Memory B cell (primary cell): ENCODE measurements around the gene GABRR2.
"Not testable (repeated sequence)": the region's sequence is repeated elsewhere in the genome, so short reads cannot be mapped to it uniquely, and the experiment has no call there.

ENCODE experiments used
- ATAC-seq: fragments of 150-1000 bp; cut with Tn5 transposase; 2 replicates; pipeline ENCODE4 v1.10.0; 2021; ENCODE audit warnings: low read depth, mild to moderate bottlenecking, moderate library complexity
- DNase-seq, 2 donors: peaks; one replicate each; pipeline ENCODE4 v3.0.0; 2022; ENCODE audit warnings: low spot score in 2 of 2
- H3K27ac Mint-ChIP-seq: one replicate; pipeline ENCODE4 v1.8.0; 2022; ENCODE audit warnings: mild to moderate bottlenecking, moderate library complexity, mixed read lengths
- H3K27me3 Mint-ChIP-seq: one replicate; pipeline ENCODE4 v1.8.0; 2022; ENCODE audit warnings: mixed read lengths
- H3K36me3 Mint-ChIP-seq: one replicate; pipeline ENCODE4 v1.8.0; 2022; ENCODE audit warnings: mild to moderate bottlenecking, mixed read lengths
- H3K4me1 Mint-ChIP-seq: one replicate; pipeline ENCODE4 v1.8.0; 2022; ENCODE audit warnings: mixed read lengths
- H3K4me3 Mint-ChIP-seq: one replicate; pipeline ENCODE4 v1.8.0; 2022; ENCODE audit warnings: mild to moderate bottlenecking, moderate library complexity, mixed read lengths
- H3K9me3 Mint-ChIP-seq: one replicate; pipeline ENCODE4 v1.8.0; 2022; ENCODE audit warnings: mixed read lengths

The GABRR2 gene

DNA sequence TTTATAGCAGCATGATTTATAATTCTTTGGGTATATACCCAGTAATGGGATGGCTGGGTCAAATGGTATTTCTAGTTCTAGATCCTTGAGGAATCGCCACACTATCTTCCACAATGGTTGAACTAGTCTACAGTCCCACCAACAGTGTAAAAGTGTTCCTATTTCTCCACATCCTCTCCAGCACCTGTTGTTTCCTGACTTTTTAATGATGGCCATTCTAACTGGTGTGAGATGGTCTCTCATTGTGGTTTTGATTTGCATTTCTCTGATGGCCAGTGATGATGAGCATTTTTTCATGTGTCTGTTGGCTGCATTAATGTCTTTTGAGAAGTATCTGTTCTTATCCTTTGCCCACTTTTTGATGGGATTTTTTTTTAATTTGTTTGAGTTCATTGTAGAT lies 20.0 kb downstream of the GABRR2 start:
- H3K9me3 Mint-ChIP-seq, H3K27me3 Mint-ChIP-seq, H3K27ac Mint-ChIP-seq, DNase-seq, H3K4me3 Mint-ChIP-seq, H3K36me3 Mint-ChIP-seq, ATAC-seq: not testable (repeated sequence)
- peaks cover 14% of the 10 kb centered on the region for H3K4me1 Mint-ChIP-seq

DNA sequence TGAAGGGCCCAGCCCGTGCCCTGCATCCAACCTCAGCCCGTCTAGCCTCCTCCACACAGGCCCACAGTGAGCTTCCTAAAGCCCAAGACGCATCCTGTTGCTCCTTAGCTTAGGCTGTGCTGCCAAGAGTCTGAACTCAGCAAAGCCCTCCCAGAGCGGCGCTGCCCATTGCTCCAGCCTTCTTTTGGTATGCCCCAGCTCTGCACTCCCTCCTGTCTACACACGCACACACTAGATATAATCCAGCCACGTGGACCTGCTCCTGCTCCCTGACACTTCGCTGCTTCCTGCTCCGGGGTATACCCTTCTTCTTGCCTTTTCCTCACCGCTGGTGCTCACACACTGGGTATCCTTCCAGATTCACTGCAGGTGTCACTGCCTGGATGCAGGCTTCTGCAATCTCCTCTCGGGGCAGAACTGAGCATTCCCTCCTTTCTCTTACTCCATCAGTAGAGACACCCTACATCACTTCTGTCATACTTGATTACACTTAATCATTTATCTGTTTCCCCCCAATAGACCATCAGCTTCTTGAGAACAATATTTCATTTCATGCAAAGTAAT lies 23.8 kb downstream of the GABRR2 start:
- no peak for DNase-seq
- Mint-ChIP-seq H3K36me3 (peaks cover 8% of the 10 kb centered on the region), H3K4me1 (peaks cover 2% of the 10 kb centered on the region), H3K27me3 (no peaks in the 10 kb centered on the region), H3K4me3 (no peak overlapping the region), H3K9me3 (peaks cover 7% of the 10 kb centered on the region), H3K27ac (no peak overlapping the region)
- no peak for ATAC-seq

DNA sequence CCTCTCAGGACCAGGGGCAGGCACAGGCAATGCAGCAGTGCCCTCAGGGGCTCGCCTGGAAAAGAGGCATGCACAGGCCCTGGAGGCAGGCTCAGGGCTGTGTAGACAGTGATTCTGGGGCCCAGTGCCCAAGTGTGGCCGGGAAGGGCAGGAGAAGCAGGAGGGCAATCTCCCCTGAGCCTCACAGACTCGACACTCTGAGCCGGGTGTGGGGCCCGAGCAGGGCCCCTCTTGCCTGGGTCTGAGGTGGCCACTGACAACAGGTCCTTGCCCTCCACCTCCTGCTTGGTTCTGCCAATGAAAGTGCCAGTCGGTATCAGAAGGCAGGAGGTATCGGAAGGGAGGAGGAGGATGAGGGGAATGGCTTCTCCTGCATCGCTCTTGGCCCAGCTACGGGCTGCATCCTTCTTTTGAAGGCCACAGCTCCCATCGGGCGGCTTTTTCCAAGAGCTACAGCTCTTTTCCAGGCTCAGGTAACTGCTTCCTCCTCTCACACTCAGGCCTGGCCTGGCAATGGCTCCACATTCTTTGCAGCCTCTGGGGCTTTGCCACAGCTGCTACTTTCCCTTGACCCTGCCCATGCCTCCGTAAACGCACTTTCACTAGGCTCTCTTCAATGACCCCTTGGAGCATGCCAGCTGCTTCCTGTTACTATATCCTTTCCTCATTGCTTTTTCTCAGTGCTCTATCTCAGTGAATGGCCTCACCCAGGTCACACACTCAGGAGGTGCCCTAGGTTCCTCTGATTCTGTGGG lies 24.5 kb downstream of the GABRR2 start:
- ATAC-seq, result no peak
- no peak overlapping the region for H3K4me3 Mint-ChIP-seq
- H3K27ac Mint-ChIP-seq, result no peak overlapping the region

DNA sequence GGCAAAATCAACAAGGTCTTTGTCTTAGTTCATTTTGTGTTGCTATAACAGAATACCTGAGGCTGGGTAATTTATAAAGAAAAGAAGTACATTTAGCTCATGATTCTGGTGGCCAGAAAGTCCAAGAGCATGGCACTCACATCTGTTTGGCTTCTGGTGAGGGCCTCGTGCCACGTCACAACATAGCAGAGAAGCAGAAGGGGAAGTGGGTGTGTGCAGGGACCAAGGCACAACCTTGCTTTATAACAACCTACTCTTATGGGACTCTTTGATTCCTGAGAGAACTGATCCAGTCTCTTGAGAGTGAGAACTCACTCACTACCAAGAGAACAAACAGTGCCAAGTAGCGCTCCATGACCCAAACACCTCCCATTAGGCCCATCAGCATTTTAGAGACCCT lies 25.4 kb downstream of the GABRR2 start:
- no peak for DNase-seq
- no peaks in the 10 kb centered on the region for H3K27me3 Mint-ChIP-seq
- peaks cover 5% of the 10 kb centered on the region for H3K36me3 Mint-ChIP-seq
- H3K9me3 Mint-ChIP-seq, result peaks cover 7% of the 10 kb centered on the region
- H3K4me3 Mint-ChIP-seq, result no peak overlapping the region
- ATAC-seq, result no peak
- H3K27ac Mint-ChIP-seq, result no peak overlapping the region
- H3K4me1 Mint-ChIP-seq, result peaks cover 2% of the 10 kb centered on the region

More for the DNA sequence above, 24.5 kb downstream of the GABRR2 start:
- Mint-ChIP-seq H3K27me3 (no peaks in the 10 kb centered on the region), H3K4me1 (peaks cover 2% of the 10 kb centered on the region), H3K9me3 (peaks cover 7% of the 10 kb centered on the region), H3K36me3 (peaks cover 8% of the 10 kb centered on the region)
- DNase-seq, result no peak

DNA sequence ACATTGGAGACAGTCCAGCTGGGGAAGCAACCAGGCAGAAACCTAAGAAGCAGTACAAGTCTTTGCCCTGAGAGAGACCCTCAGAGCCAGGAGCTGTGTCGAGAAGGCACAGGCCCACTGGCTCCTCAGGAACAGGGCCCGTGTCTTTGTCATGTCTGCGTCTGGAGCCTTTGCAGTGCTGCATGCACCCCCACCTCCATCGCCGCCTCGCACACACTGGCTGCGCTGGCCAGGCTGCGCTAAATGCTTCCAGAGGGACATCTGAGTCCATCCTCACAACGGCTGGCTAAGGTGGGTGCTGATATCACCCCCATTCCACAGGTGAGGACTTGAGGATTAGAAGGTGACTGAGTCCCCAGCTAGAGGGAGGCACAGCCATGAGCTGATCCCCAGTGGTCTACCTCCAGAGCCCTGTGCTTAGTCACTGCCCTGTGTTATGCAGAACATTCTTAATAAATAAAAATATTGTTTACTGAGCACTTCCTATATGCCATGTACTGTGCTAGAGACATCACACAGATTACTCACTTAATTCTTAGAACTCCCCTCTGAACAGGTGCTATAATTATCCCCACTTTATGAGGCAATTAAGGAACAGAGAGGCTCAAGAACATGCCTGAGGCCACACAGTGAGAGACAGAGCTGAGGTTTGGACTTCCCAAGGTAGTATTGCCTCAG lies 27.6 kb downstream of the GABRR2 start:
- ATAC-seq (no peak), DNase-seq (no peak)
- no peak overlapping the region for H3K4me3 Mint-ChIP-seq
- H3K9me3 Mint-ChIP-seq, result peaks cover 7% of the 10 kb centered on the region
- peaks cover 5% of the 10 kb centered on the region for H3K36me3 Mint-ChIP-seq
- no peaks in the 10 kb centered on the region for H3K27me3 Mint-ChIP-seq
- peaks cover 2% of the 10 kb centered on the region for H3K4me1 Mint-ChIP-seq
- H3K27ac Mint-ChIP-seq, result no peak overlapping the region

DNA sequence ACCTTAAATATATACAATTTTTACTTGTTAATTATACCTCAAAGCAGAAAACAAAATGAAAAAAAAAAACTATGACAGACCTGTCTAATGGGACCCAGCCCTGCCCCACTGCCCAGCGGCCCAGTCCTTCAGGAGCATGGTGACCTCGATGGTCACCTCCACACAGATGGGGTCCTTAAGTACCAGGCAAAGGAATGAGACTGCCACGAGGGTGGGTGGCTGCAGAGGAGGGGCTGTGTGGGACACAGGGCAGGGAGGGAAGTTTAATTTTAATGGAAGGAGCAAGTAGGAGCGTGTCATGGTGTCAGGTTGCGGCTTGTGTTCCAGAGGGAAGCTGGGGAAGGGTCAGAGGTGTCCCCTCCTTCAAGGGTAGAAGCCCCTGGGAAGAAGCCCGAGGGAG lies 28.6 kb downstream of the GABRR2 start:
- H3K36me3 Mint-ChIP-seq, result peaks cover 5% of the 10 kb centered on the region
- no peak for DNase-seq
- H3K27ac Mint-ChIP-seq, result no peak overlapping the region
- ATAC-seq, result no peak
- H3K9me3 Mint-ChIP-seq, result peaks cover 7% of the 10 kb centered on the region
- peaks cover 8% of the 10 kb centered on the region for H3K4me1 Mint-ChIP-seq
- no peaks in the 10 kb centered on the region for H3K27me3 Mint-ChIP-seq
- no peak overlapping the region for H3K4me3 Mint-ChIP-seq

DNA sequence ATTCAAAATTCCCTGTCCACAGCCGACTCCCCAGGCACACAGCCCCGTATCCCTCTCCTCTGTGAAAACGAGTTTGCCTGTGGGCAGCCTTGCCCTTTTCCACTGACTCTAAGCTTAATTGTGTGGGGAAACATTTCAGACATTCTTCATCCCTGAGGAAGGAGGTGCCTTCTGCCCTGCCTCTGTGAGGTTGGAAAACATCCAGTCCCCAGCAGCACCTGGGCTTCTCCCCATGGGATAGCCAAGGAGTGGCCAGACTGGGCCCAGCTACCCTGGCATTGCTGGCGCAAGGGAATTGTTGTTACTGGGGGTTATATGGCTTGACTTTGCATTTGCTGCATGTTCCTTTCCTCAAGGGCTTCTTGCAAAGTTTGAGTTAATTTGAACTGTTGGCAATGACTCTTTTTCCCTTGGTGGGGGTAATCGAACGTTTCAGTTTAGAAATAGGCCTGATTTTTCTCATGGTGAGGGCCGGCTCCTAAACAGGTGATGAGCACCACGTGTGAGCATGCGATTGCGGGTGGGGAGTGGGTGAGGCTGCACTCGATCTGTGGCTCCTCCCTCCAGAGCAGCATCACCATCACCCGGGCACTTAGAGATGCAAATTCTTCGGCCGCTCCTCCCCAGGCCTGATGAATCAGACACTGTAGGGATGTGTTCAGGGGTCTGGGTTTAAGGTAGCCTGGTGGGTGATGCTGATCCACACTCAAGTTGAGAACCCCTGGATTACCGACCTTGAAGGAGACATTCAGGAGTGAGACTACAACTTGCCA lies 29.9 kb downstream of the GABRR2 start:
- H3K27me3 Mint-ChIP-seq, result no peaks in the 10 kb centered on the region
- DNase-seq (no peak), ATAC-seq (no peak)

DNA sequence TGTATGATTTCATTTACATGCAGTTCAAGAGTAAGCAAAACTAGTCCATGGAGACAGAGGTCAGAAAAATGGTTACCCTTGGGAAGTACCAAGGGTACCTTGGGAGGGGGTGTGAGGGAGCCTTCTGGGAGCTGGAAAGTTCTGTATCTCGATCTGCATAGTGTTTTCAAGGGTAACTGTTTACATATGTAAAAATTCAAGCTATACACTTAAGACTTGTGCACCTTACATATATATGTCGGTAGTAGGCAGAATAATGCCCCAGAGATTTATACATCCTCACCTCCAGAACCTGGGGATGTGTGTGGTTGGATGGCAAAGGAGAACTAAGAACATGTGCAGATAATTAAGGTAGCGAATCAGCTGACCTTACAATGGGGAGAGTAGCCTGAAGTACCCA lies 31.0 kb downstream of the GABRR2 start:
- H3K27me3 Mint-ChIP-seq, result no peaks in the 10 kb centered on the region
- peaks cover 3% of the 10 kb centered on the region for H3K36me3 Mint-ChIP-seq
- H3K4me3 Mint-ChIP-seq, result no peak overlapping the region
- no peak overlapping the region for H3K27ac Mint-ChIP-seq
- ATAC-seq (no peak), DNase-seq (no peak)
- peaks cover 3% of the 10 kb centered on the region for H3K9me3 Mint-ChIP-seq
- H3K4me1 Mint-ChIP-seq, result peaks cover 14% of the 10 kb centered on the region

More for the DNA sequence above, 29.9 kb downstream of the GABRR2 start:
- H3K4me1 Mint-ChIP-seq, result peaks cover 14% of the 10 kb centered on the region
- H3K4me3 Mint-ChIP-seq, result no peak overlapping the region
- peaks cover 5% of the 10 kb centered on the region for H3K36me3 Mint-ChIP-seq
- peaks cover 7% of the 10 kb centered on the region for H3K9me3 Mint-ChIP-seq
- no peak overlapping the region for H3K27ac Mint-ChIP-seq

DNA sequence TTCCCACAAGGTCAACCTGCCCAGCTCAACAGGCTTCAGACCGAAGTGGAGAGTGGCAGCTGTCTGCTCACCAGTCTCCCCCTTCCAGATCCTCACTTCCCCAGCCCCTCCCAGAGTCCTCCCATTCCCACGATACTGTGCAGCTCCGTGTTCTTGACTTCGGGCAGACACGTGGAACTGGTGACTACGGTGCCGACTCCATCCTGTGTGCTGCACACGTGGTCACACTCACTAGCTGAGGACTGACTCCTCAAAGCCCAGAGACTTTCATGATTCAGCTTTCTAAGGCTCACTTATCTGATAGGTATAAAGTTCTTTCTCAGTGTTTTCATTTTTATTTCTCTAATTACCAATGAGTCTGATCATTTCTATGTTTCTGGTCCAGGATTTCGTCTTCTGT lies 32.4 kb downstream of the GABRR2 start:
- Mint-ChIP-seq H3K9me3 (no peaks in the 10 kb centered on the region), H3K27me3 (no peaks in the 10 kb centered on the region), H3K36me3 (no peaks in the 10 kb centered on the region), H3K4me3 (no peak overlapping the region), H3K4me1 (peaks cover 11% of the 10 kb centered on the region), H3K27ac (no peak overlapping the region)
- DNase-seq, result no peak
- no peak for ATAC-seq

DNA sequence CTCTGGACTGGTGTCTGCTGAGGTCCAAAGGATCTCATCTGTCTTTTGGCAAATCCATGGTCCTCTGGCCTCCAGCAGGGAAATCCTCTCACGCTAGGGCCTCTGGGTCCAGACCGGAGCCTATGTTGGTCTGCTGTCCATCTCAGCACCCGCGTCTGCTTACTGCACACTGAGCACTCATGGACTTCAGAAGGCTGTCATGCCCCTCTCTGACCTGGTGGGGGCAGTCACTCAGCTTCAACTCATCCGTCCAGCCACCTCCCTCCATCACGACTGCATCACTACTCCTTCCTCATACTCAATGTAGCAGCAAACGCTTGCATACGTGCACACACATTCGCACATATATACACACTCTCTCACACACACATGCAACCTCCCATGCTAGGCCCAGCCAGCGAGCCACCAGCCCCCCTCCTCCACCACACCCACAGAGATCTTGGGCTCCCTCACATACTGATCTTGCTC lies 33.3 kb downstream of the GABRR2 start:
- H3K4me1 Mint-ChIP-seq, result peaks cover 11% of the 10 kb centered on the region
- peak; percentile 98 for ATAC-seq
- no peaks in the 10 kb centered on the region for H3K9me3 Mint-ChIP-seq

DNA sequence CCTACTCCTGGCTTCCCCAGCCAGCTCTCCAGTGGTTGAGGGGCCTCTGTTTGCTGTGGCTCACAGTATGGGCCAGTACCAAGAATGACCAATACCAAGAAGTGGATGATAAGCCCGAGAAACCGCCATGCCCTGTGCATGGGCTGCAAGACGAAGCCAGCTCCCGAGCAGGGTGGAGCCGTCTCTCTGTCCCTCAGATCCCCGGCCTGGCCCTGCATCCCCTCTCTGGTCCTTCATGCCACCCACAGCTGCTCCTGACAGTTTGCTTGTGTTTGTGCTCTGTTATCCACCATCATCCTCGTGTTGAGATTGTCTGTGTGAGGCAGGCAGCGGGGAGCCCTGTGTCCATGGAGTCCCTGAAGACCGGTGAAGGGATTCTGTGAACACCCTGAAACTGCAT lies 36.1 kb downstream of the GABRR2 start:
- Mint-ChIP-seq H3K4me3 (no peak overlapping the region), H3K36me3 (no peaks in the 10 kb centered on the region), H3K27me3 (no peaks in the 10 kb centered on the region), H3K9me3 (no peaks in the 10 kb centered on the region), H3K4me1 (peaks cover 11% of the 10 kb centered on the region), H3K27ac (no peak overlapping the region)
- ATAC-seq, result no peak
- DNase-seq, result no peak

More for the DNA sequence above, 33.3 kb downstream of the GABRR2 start:
- Mint-ChIP-seq H3K27me3 (no peaks in the 10 kb centered on the region), H3K27ac (no peak overlapping the region), H3K36me3 (no peaks in the 10 kb centered on the region), H3K4me3 (peak overlapping the region; percentile 25)
- DNase-seq, result peak; percentile 34 to 45

DNA sequence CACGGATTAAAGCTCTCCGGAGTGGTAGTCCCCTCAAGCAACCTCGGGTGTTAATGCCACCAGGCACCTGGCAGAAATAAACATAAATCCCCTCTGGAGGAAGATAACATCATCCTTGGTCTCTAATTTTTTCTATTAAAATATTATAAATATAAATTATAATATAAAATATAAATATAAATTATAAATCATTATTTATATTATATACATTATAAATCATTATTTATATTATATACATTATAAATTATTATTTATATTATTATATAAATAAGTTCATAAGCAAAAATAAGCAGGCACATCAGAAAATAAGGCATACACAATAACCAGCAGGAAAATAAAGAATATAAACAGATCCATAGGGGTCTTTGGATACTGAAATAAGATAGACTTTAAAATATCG lies 39.2 kb downstream of the GABRR2 start:
- Mint-ChIP-seq H3K27ac (no peak overlapping the region), H3K27me3 (no peaks in the 10 kb centered on the region), H3K9me3 (no peaks in the 10 kb centered on the region), H3K4me1 (peaks cover 6% of the 10 kb centered on the region), H3K4me3 (no peak overlapping the region), H3K36me3 (no peaks in the 10 kb centered on the region)
- DNase-seq (no peak), ATAC-seq (no peak)

DNA sequence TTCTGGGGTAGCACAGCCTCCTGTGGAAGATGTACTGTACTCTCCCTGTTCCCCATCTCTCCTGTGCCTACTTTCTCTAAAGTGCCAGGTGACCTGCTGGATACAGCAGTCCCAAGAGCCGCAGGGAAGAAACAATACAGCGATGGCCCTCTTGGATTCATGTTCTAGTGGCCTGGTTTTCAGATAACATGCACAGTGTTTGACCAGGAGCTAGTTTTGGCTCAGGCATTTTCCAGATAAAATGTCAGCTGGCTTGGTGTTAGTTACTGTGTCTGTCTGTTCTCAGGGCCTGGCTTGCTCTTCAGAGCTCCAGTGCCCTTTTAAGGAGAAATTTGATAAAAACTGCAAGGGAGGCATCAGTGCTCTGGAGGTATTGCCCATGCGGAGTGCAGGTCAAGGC lies 41.3 kb downstream of the GABRR2 start:
- peaks cover 10% of the 10 kb centered on the region for H3K4me1 Mint-ChIP-seq
- H3K27ac Mint-ChIP-seq, result no peak overlapping the region
- ATAC-seq (no peak), DNase-seq (no peak)
- H3K4me3 Mint-ChIP-seq, result no peak overlapping the region
- H3K9me3 Mint-ChIP-seq, result no peaks in the 10 kb centered on the region
- peaks cover 2% of the 10 kb centered on the region for H3K36me3 Mint-ChIP-seq
- H3K27me3 Mint-ChIP-seq, result peaks cover 2% of the 10 kb centered on the region

DNA sequence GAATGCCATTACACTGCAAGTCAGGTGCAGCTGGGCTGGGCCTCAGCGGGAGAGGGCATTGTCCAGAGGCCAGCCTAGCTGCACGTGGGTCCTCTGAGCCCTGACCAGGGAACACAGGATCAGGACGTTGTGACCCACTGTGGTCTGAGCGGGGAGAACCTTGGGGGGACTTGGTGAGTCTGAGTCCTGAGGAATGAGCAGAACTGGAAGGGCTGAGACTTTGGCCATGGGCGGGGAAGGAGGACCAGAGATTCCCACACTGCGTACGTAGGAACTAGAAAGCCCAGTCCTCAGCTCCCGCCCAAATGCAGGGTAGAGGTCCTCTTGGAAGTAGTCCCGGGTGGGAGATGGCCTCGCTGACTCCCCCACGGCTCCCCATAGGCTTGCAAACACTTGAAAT lies 42.5 kb downstream of the GABRR2 start:
- H3K4me1 Mint-ChIP-seq, result peaks cover 10% of the 10 kb centered on the region
- no peak overlapping the region for H3K4me3 Mint-ChIP-seq
- H3K27me3 Mint-ChIP-seq, result peaks cover 2% of the 10 kb centered on the region
- no peak overlapping the region for H3K27ac Mint-ChIP-seq
- no peaks in the 10 kb centered on the region for H3K9me3 Mint-ChIP-seq
- DNase-seq (no peak), ATAC-seq (no peak)
- H3K36me3 Mint-ChIP-seq, result peaks cover 4% of the 10 kb centered on the region
